NCI-H446 (cell line): ENCODE results near the gene PRR14L.
"Not testable (repeated sequence)": the region's sequence is repeated elsewhere in the genome, so short reads cannot be mapped to it uniquely, and the experiment has no call there.

Source experiments
- DNase-seq, 2 experiments: peaks; one replicate each; lab custom pipeline; 2025; lab: John Stamatoyannopoulos, UW

PRR14L gene

DNA sequence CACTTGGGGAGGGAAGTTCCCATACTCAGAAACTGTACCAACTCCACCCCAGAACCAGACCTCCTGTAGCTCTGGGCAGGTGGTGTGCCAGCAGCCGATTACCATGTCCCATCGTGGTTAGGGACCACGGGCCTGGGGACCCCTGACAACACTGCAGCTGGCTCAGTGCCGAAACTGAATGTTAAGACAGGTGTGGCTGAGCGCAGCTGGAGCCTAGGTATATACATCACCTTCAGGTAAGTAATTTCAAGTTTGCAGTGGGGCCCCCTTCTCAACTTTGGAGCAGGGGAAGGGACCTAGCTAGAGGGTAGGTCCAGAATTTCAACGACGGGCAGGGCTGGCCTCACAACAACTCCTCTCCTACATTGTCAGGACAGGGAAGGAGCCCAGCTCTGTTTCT, 67.2 kb downstream of the PRR14L start:
- no peak for DNase-seq

DNA sequence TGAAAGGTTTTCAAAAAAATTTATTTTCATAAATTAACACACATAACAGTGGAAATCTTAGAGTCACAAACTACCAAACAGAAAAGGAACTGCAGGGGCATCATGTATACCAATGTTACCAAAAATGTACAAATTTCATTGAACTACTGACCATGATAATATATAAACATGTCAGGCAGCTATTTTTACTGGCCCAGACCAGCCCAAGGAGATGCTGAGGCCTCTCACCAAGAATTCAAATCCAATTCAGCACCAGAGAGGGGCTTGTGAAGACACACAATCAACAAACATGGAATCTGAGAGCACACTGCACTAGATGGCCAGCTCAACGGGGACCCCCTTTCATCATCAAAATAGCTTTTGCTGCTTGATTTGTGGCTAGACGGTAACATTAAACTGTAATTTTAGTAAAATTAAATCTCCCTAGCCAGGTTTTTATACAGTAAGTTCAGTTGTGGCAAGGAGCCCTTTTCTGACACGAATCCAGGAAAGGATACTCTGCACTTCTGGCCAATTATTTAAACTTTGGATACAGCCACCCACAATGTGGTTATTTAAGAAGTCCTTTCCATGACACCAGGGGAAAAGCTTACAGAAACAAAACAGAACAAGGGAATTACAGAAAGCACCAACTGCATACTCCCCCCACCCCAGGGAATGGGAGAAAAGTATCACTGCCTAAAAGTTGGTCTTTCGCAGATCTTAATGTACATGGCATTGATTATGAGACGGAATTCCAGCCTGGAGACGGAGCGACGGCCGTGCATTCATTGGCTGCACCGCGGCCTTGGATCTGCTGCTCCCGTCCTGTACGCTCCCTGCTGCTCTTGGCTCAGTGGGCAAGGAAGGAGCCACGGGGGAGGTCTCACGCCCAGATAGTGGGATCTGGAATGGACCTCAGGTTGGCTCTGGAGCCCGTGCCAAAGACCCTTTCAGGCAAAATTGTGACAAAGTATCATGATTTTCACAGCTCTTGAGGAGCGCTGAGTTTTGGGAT, 68.3 kb downstream of the PRR14L start:
- DNase-seq = no peak

DNA sequence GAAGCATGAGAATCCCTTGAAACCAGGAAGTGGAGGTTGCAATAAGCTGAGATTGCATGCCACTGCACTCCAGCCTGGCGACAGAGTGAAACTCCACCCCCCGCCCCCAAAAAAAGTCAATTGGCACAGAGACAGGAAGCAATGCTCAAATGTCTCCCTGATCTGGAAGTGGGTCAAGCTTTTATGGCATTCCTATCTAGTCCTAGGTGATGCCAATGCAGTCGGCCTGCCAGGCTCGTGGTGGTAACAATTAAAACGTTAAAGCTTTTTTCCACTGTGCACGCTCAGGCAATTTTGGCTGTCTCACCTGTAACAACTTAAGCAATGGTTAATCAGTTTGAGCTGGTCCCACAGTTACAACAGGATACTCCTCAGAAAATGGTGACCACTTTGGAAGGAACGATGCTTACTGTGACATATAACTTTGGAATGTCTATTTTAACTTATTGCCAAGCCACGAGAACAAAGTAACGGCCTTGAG, 69.0 kb downstream of the PRR14L start:
- DNase-seq = no peak

DNA sequence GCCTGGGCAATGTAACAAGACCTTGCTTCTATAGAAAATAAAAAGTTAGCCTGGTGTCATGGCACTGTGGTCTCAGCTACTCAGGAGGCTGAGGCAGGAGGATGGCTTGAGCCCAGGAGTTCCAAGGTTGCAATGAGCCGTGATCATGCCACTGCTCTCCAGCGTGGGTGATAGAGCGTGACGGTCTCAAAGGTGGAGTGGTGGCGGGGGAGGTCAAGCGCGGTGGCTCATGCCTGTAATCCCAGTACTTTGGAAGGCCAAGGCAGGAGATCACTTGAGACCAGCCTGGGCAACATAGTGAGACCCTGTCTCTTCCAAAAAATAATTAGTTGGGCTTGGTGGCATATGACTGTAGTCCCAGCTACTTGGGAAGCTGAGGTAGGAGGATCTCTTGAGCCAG, 71.2 kb downstream of the PRR14L start:
- no peak for DNase-seq

DNA sequence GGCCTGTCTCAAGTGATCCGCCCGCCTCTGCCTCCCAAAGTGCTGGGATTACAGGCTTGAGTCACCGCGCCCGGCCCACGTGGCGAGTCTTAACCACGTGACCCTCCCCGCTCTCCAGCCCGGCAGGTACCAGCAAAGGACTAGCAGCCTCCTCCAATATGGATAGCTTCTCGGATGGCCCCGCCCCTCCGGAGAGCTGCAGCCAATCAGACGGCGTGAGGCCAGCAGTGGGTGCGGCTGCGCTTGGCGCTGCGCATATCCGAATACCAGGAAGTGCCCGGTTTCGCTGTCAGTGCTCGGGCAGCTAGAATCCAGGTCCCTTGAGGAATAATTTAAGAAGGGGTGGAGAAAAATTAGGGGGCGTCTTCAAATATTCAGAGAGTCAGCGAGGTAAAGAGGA, 73.2 kb downstream of the PRR14L start:
- DNase-seq = no peak

DNA sequence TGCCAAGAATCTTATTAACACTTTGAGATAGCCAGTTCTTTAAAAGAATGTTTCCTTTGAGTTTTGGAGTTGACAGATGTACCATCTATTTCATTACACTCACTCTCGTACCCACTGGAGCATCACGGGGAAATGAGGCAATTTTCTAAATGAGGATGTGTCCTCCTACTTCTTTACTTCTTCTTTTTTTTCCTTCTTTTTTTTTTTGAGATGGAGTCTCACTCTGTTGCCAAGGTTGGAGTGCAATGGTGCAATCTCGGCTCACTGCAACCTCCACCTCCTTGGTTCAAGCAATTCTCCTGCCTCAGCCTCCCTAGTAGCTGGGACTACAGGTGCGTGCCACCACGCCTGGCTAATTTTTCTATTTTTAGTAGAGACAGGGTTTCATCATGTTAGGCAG, 75.7 kb downstream of the PRR14L start:
- not testable (repeated sequence) for DNase-seq

DNA sequence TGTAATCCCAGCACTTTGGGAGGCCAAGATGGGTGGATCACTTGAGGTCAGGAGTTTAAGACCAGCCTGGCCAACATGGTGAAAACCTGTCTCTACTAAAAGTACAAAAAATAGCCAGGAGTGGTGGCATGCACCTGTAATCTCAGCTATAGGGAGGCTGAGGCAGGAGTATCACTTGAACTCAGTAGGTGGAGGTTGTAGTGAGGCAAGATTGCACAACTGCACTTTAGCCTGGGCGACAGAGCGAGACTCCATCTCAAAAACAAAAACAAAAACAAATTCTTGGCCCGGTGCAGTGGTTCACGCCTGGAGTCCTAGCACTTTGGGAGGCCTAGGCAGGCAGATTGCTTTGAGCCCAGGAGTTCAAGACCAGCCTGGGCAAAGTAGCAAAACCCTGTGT, 81.1 kb downstream of the PRR14L start:
- DNase-seq = not testable (repeated sequence)

DNA sequence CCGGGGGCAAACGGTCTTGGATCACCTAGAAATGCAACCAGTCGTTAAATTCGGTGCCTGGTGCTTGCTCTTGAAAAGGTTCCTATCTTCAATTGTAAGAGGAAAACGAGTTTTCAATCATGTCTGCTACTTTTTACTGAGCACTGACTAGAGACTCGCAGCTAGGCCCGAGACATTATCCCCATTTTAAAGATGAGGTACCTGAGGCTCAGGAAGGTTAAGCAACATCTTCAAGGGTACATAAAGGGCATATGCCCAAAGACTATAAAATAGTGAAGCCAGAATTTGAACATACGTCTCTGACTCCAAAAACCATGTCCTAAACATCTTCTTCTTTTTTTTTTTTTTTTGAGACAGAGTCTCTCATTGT, 87.3 kb downstream of the PRR14L start:
- DNase-seq = no peak

DNA sequence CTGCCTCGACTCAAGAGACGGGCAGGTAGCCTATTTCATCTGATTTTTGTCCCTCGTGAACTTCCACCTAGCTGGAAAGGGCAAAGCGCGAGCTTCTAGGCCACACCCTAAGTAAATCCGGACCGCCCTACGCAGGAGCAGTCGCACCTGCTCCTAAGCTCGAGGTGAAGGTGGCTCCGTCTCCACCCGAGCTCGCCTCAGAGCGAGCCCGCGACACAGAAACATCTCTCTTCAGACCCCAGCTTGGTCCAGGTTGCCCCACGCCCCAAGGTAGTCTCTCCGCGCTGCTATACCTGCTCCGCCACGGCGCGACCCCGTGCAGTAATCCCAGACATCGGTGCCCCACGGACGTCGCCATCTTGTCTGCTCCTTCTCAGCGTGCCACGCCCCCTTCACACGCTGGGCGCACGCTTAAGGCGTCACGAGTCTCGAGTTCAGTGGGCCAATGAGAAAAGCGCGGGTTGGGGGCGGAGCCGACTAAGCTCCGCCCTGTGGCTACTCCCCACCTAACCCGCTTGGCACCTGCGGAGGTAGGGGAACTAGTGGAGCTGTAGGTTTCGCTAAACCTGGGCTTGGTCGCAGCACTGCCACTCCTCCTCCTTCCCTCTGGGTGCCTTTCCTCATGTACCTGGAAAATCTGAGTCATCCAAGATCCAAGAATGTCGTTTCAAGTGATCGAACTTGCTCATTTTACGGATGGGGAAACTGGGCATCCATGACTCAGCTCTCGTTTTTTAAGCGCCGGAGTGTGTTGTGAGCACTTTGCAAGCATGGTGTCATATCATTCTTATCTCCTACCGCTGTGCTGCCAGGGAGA, 87.9 kb downstream of the PRR14L start, which contains the start of gene PISD:
Gene PISD, minus strand, starts transcription at position 365 of the 817 bp plus-strand sequence. Its CDS starts 7 bp downstream, at position 358.
- peak; percentile 90 to 95 for DNase-seq

DNA sequence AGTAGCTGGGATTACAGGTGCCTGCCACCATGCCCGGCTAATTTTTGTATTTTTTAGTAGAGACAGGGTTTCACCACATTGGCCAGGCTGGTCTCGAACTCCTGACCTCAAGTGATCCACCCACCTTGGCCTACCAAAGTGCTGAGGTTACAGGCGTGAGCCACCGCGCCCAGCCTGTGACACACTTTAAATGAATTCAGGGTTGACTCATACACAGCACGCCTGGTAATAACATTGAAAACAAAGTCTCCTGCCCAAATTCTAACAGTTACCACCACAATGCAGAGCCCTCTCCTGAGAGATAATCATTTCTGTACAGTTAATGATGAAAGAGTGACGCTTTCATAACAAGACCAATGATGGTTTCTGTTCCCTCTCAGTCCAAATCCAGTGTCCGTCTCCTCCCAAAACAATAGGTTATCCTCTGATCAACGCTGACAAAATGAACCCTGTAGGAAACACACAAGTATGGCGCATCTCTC, 89.0 kb downstream of the PRR14L start:
- not testable (repeated sequence) for DNase-seq

DNA sequence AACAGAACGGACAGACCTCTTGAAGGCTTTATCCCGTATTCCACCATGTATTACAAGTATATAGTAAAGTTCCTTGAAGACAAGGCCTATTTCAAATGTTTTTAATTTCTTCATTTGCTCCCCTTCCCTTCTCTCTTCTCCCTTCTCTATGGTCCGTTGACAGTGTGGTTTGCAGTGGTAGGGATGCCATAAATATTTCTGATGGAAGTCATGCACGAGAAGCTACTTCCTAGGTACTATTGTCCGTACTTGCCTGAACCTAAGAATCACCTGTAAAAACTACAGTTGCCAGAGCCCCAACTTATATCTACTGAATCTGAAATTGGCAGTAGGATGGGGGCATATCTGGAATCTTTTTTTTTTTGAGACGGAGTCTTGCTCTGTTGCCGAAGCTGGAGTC, 90.7 kb downstream of the PRR14L start:
- no peak for DNase-seq

DNA sequence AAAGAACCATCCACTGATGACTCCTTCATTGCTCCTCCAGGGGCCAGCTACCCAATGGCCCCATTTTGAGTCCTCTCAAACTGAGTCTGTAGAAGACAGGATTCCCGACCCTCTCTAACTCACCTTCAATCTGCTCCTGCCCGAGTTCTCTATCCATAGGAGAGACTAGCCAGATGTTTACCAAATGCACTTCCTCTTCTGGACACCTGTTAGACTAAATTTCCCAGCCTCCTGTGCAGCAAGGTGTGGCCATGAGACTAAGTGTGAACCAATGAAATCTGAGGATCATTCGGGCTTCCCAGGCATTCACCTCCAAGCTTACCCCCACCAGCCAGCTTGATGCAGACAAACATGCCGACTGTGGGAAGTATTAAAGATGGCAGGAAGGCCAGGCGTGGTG, 95.5 kb downstream of the PRR14L start:
- no peak for DNase-seq

DNA sequence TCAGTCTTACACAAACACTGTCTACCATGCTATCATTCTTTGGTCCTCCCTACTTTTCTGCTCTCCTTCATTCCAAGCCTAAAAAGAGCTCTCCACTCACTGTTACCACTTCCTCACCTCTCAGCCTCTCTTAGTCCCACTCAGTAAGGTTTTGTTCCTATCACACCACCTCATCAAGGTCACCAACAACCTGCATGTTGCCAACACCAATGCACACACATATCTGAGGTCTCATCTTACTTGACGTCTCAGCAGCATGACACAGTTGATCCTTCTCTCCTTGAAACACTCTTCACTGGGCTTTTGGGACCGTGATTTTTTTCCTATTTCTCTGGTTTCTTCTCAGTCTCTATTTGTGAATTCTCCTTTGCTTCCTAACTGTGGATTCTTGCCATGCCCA, 96.0 kb downstream of the PRR14L start:
- DNase-seq = no peak

DNA sequence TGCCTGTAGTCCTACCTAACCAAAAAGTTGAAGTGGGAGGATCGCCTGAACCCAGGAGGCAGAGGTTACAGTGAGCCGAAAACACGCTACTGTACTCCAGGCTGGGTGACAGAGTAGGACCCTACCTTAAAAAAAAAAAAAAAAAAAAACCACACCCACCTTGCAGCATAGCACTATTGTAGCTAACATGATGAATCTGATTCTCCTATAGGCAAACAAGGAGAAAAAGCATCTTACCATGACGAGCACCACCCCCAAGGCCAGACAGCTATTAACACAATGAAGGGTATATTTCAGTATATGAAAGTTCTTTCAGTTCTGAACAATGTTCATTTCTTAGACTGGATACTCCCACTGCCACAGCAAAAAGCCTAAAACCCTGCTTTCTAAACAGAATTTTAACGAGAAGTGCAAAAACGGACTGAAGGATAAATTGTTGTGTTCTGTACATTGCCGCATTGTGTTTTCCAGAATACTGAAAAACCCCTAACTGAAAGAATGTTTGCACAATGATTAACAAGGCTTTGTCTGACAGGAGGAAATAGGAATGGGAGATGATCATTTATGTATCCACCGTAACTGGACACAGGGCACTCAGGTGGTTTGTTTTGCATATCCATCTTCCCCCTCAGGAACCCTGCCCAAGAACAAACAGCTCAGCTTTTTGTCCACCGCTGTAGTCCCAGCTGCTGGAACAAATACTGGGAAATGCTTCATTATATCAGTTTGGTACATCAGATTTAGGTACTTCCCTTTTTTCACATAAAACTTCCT, 96.8 kb downstream of the PRR14L start:
- DNase-seq = no peak

DNA sequence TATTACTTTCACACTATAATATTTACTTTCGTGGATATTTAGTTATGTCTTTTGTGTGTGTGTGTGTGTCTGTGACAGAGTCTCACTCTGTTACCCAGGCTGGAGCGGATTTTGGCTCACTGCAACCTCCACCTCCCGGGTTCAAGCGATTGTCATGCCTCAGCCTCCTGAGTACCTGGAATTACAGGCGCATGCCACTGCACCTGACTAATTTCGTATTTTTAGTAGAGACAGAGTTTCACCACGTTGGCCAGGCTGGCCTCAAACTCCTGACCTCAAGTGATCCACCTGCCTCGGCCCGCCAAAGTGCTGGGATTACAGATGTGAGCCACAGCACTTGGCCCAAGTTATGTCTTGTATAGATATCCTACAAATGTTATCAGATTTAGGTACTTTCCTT, 97.8 kb downstream of the PRR14L start:
- no peak for DNase-seq

DNA sequence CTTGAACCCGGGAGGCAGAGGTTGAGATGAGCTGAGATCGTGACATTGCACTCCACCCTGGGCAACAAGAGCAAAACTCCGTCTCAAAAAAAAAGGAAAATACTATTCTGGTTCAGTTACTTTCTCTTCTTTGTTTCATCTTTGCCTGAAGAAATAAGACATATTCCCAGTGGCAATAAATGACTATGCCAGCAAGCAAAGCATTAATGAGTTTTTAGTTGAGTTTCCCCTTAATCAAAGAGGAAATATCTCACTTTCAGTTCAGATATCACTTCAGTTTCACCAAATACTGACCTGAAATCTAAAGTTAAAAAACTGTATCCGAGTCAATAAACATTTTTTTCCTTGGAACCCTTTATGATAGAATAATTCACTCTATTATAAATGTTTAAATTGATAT, 98.3 kb downstream of the PRR14L start:
- DNase-seq = no peak

DNA sequence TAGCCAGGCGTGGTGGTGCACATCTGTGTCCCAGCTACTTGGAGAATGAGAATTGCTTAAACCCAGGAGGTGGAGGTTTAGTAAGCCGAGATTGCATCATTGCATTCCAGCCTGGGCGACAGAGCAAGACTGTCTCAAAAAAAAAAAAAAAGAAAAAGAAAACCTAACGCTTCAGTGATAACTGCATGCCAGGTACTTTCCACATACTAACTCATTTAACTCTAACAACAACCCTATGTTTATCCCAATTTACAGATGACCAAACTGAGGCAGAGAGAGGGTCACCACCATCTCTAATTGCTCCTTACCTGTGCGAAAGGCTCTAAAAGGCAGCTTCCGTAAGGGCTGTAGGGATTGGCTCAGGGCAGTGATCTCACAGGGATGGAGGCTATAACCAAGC, 99.5 kb downstream of the PRR14L start:
- no peak for DNase-seq

DNA sequence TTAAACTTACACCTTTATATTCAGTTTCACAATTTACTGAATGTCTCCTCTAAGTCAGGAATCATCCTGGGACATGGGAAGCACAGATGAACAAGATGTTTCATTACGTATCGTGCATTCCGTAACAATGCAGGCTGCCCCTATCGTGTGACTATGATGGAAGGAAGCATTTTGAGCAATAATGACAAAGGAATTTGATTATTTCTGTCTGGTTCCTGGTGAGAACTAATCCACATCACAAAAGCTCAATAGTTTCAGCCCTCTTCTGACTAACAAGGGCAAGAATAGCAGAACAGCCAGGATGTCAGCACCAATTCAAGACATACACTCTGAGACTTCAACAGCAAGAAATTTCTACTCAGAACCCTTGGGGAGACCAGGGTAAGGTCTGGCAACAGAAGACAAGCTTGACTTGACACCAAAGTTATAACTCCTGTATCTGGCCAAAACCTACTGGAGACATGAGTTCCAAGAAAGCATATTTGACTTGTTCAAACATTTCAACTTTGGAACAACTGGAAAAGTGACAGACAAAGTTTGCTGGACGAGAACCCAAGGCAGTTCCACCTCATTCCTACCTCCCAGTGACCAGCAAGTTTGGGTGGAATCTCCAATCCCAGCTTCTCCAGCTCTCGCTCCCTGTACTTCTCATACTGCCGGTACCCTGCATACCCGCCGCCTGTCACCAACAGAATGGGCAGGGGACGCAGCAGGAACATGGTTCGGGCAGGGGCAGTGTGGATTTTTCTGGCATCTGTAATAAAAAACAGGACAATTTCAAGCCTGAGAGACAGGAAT, 102.2 kb downstream of the PRR14L start:
- no peak for DNase-seq

DNA sequence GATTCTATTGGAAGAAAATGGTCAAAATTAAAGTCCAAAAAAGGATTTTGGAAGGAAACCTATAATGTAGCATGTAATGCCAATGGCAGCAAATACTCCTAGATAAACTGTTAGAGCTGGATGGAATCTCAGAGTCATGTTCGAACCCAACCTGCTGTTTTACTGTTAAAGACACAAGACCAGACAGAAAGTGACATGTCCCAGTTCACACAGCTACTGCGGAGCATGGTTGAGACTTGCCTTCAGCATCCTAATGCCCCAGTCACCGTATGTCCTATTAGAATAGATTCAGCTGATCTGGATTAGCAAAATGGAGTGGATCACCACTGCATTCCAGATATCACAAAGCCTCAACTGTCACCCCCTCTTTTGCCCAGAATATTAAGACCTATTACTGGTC, 102.9 kb downstream of the PRR14L start:
- no peak for DNase-seq

DNA sequence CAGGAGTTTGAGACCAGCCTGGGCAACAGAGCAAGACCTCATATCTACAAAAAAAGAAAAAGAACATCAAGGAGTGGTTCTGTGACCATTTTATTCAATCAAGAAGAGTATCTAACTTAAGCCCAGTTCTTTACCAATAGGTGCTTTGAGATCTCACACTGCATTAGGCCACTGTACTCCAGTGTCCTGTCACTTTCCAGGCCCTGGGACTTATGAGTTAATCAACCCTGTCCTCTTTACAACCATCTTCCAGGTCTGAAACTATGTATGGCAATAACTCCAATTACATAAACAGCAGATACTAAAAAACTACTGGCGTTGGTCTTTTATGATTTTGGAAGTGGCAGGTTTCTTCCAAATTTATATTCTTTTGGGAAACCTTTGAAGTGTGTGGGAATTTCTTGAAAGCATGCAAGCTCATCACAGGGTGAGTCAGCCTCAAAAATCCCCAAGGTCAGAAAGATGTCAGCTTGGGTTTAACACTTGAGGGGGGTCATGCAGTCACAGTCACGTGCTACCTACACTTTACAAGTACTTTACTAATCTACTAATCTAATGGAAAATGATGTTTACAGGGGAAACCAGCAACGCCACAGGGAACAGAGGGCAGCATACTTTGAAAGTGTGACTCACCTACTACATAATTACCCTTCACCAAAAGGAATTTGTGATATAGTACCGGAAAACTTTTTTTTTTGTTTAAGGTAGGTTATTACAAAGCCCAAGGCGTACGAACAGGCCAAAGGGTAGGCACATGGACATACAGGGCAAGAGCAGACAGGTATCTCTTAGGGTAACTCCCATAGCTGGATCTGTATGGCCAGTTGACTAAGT, 103.5 kb downstream of the PRR14L start:
- DNase-seq = no peak
